ENCODE measurements around the gene MYO5A.

Gene MYO5A

DNA sequence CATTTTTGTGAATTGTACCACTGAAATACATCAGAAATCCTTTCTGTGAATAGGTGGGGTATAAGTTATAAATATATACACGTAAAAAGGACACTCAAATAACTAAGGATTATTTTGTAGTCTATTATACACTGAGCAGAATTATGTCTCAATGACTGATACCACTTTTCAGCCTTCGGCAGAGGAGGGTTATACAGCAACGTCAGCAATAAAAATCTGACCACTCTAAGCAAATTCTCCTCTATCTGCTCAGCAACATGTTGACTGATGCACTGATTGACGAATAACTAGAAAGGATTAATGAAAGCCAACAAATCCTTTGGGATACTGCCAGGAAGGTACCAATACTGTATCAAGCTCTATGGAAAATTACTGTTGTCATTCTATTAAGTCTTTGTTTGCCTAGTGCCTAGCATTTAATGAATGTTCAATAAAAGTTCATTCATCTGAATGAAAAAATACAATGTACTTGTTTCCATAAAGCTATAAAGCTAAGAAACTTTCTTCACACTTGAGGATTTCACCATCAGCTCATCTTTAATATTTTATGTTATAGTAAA is 34.9 kb upstream of the MYO5A start:
- CTCF ChIA-PET: no interaction called here
- TF ChIP-seq, protein P1, sequence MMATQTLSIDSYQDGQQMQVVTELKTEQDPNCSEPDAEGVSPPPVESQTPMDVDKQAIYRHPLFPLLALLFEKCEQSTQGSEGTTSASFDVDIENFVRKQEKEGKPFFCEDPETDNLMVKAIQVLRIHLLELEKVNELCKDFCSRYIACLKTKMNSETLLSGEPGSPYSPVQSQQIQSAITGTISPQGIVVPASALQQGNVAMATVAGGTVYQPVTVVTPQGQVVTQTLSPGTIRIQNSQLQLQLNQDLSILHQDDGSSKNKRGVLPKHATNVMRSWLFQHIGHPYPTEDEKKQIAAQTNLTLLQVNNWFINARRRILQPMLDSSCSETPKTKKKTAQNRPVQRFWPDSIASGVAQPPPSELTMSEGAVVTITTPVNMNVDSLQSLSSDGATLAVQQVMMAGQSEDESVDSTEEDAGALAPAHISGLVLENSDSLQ (IDR thresholded peaks at IDR 0.05): peak; percentile 49; the same call in 1 of the 2 replicates
- no peak for TF ChIP-seq LEF1 (IDR thresholded peaks at IDR 0.05; ENCODE audit: borderline replicate concordance)
- DNase-seq (ENCODE audit: extremely low spot score): no peak
- POLR2A ChIA-PET: no interaction called here

DNA sequence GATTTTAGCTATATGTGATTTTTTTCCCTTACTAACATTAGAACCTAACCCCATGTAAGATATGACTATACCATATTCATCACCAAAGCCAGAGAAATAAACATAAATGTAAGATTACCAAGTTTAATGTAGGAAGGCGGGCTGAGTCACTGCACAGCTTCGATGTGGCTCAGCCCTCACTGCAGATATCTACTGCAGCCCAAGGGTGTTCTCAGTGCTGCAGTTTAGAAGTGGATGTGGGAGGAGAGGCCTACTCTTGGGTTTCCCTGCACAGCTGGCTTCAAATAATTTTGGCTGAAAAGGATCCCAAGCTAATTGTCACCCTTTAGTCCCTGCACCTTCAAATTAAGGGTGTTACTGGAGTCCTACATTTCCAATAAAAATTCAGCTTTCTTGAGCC is 30.9 kb upstream of the MYO5A start:
- POLR2A ChIA-PET: no interaction called here
- CTCF ChIA-PET: interaction anchor here (0.6 kb wide), 2 partner anchors 158 to 264 kb away, joined by 3 to 4 read pairs; partner anchors contain the start of gene MYO5C

DNA sequence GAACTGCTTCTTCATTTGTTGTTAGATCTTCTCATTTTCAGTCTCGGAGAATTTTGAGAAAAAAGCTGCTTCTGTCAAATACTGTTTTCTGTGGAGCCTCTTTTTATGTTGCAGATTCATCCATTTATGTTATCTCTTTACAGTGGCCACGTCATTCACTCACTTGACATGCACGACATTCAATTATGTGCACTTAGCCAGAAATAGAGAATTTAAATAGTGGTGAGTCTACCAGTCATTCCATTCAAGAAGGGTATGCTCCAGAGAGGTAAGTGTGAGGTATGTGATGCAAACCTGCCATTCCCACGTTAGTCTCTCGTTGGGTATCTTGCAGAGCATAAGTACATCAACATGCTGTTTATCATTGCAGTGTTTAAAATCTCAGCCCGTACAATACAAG is 30.3 kb upstream of the MYO5A start:
- ChIA-PET CTCF (no interaction called here), POLR2A (no interaction called here)
- TF ChIP-seq L3MBTL2 (conservative IDR thresholded peaks at IDR 0.05): no peak
- no peak for TF ChIP-seq SUZ12 (IDR thresholded peaks at IDR 0.05)
- no peak for TF ChIP-seq SP1 (IDR thresholded peaks at IDR 0.05)
- no peak for TF ChIP-seq ELF4 (IDR thresholded peaks at IDR 0.05)
- TF ChIP-seq TARDBP (IDR thresholded peaks at IDR 0.05): no peak
- TF ChIP-seq FOXK2 (IDR thresholded peaks at IDR 0.05): no peak
- TF ChIP-seq ZNF384 (IDR thresholded peaks at IDR 0.05): no peak
- TF ChIP-seq FOXA1 (IDR thresholded peaks at IDR 0.05): no peak
- TF ChIP-seq ARNT (IDR thresholded peaks at IDR 0.05): no peak
- TF ChIP-seq FOXM1 (IDR thresholded peaks at IDR 0.05; ENCODE audit: borderline replicate concordance): no peak
- TF ChIP-seq, protein P1 (IDR thresholded peaks at IDR 0.05): no peak
- no peak for TF ChIP-seq NFRKB (IDR thresholded peaks at IDR 0.05)
- TF ChIP-seq CTBP1 (IDR thresholded peaks at IDR 0.05; ENCODE audit: borderline replicate concordance): no peak
- TF ChIP-seq HDGF (IDR thresholded peaks at IDR 0.05; ENCODE audit: borderline replicate concordance): no peak
- TF ChIP-seq BHLHE40 (IDR thresholded peaks at IDR 0.05; ENCODE audit: borderline replicate concordance): no peak
- TF ChIP-seq LEF1 (IDR thresholded peaks at IDR 0.05; ENCODE audit: borderline replicate concordance): no peak
- no peak for DNase-seq (ENCODE audit: extremely low spot score)

More for the DNA sequence above, 30.9 kb upstream of the MYO5A start:
- no peak for DNase-seq (ENCODE audit: extremely low spot score)
- TF ChIP-seq FOXA1 (IDR thresholded peaks at IDR 0.05) (no peak), FOXK2 (IDR thresholded peaks at IDR 0.05) (no peak), BHLHE40 (IDR thresholded peaks at IDR 0.05; ENCODE audit: borderline replicate concordance) (no peak), CTBP1 (IDR thresholded peaks at IDR 0.05; ENCODE audit: borderline replicate concordance) (no peak), LEF1 (IDR thresholded peaks at IDR 0.05; ENCODE audit: borderline replicate concordance) (no peak), TARDBP (IDR thresholded peaks at IDR 0.05) (no peak), L3MBTL2 (conservative IDR thresholded peaks at IDR 0.05) (no peak), NFRKB (IDR thresholded peaks at IDR 0.05) (no peak), ELF4 (IDR thresholded peaks at IDR 0.05) (no peak), FOXM1 (IDR thresholded peaks at IDR 0.05; ENCODE audit: borderline replicate concordance) (no peak), HDGF (IDR thresholded peaks at IDR 0.05; ENCODE audit: borderline replicate concordance) (no peak)
- TF ChIP-seq, protein P1 (IDR thresholded peaks at IDR 0.05): no peak

GRCh38 chr15:52558196-52558595 is 29.5 kb upstream of the MYO5A start:
- no peak for DNase-seq (ENCODE audit: extremely low spot score)
- TF ChIP-seq HDGF (IDR thresholded peaks at IDR 0.05; ENCODE audit: borderline replicate concordance) (no peak), BHLHE40 (IDR thresholded peaks at IDR 0.05; ENCODE audit: borderline replicate concordance) (no peak), ARNT (IDR thresholded peaks at IDR 0.05) (no peak), SP1 (IDR thresholded peaks at IDR 0.05) (no peak), SUZ12 (IDR thresholded peaks at IDR 0.05) (no peak), FOXA1 (IDR thresholded peaks at IDR 0.05) (no peak), NFRKB (IDR thresholded peaks at IDR 0.05) (no peak), LEF1 (IDR thresholded peaks at IDR 0.05; ENCODE audit: borderline replicate concordance) (no peak), CTBP1 (IDR thresholded peaks at IDR 0.05; ENCODE audit: borderline replicate concordance) (no peak), ELF4 (IDR thresholded peaks at IDR 0.05) (no peak), FOXM1 (IDR thresholded peaks at IDR 0.05; ENCODE audit: borderline replicate concordance) (no peak), TARDBP (IDR thresholded peaks at IDR 0.05) (no peak), FOXK2 (IDR thresholded peaks at IDR 0.05) (no peak), ZNF384 (IDR thresholded peaks at IDR 0.05) (no peak), L3MBTL2 (conservative IDR thresholded peaks at IDR 0.05) (no peak)
- TF ChIP-seq, protein P1 (IDR thresholded peaks at IDR 0.05): no peak
- POLR2A ChIA-PET: no interaction called here
- CTCF ChIA-PET: interaction anchor here (0.6 kb wide), 1 partner anchor 12 kb away, joined by 3 read pairs; no protein-coding TSS in a partner anchor

- ChIA-PET POLR2A (no interaction called here), CTCF (no interaction called here)
- no peak for DNase-seq (ENCODE audit: extremely low spot score)
- TF ChIP-seq TARDBP (IDR thresholded peaks at IDR 0.05) (no peak), ELF4 (IDR thresholded peaks at IDR 0.05) (no peak), NFRKB (IDR thresholded peaks at IDR 0.05) (no peak), HDGF (IDR thresholded peaks at IDR 0.05; ENCODE audit: borderline replicate concordance) (no peak), L3MBTL2 (conservative IDR thresholded peaks at IDR 0.05) (no peak), SP1 (IDR thresholded peaks at IDR 0.05) (no peak), BHLHE40 (IDR thresholded peaks at IDR 0.05; ENCODE audit: borderline replicate concordance) (no peak), ZNF384 (IDR thresholded peaks at IDR 0.05) (no peak), ARNT (IDR thresholded peaks at IDR 0.05) (no peak), FOXM1 (IDR thresholded peaks at IDR 0.05; ENCODE audit: borderline replicate concordance) (no peak), CTBP1 (IDR thresholded peaks at IDR 0.05; ENCODE audit: borderline replicate concordance) (no peak), FOXA1 (IDR thresholded peaks at IDR 0.05) (no peak), FOXK2 (IDR thresholded peaks at IDR 0.05) (no peak)
- TF ChIP-seq, protein P1 (IDR thresholded peaks at IDR 0.05): no peak
Measured at GRCh38 chr15:52557274-52557641, 28.6 kb upstream of the MYO5A start.
